GM12872 (cell line): ENCODE data around the gene C11orf58.

Experiments
- TF ChIP-seq, protein P1 (sequence below): IDR thresholded peaks from 3 replicates; pipeline ENCODE4 v1.5.1; 2011; ENCODE audit warnings: low read depth, mild to moderate bottlenecking, low read length, moderate library complexity; ENCODE audit not compliant: insufficient read depth

Gene C11orf58

DNA sequence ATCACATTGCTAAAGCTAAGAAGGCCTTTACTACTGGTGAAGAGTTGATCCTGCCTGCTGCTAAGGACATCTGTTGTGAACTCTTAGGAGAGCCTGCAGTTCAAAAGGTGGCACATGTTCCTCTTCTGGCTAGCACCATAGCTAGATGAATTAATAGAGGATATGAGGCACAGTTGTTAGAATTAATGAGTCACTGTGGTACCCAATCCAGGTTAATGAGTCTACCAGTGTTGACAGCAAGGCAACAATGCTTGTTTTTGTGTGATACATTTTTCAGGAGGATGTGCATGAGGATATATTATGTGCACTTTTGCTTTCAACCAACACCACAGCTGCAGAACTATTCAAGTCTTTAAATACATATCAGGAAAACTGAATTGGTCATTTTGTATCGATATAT is 12.0 kb downstream of the C11orf58 start:
- TF ChIP-seq, protein P1, sequence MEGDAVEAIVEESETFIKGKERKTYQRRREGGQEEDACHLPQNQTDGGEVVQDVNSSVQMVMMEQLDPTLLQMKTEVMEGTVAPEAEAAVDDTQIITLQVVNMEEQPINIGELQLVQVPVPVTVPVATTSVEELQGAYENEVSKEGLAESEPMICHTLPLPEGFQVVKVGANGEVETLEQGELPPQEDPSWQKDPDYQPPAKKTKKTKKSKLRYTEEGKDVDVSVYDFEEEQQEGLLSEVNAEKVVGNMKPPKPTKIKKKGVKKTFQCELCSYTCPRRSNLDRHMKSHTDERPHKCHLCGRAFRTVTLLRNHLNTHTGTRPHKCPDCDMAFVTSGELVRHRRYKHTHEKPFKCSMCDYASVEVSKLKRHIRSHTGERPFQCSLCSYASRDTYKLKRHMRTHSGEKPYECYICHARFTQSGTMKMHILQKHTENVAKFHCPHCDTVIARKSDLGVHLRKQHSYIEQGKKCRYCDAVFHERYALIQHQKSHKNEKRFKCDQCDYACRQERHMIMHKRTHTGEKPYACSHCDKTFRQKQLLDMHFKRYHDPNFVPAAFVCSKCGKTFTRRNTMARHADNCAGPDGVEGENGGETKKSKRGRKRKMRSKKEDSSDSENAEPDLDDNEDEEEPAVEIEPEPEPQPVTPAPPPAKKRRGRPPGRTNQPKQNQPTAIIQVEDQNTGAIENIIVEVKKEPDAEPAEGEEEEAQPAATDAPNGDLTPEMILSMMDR: no peak

GRCh38 chr11:16758382-16759024 is 20.1 kb downstream of the C11orf58 start:
- TF ChIP-seq, protein P1: no peak

- TF ChIP-seq, protein P1: no peak
Observed at GRCh38 chr11:16759857-16760508, 21.5 kb downstream of the C11orf58 start.

DNA sequence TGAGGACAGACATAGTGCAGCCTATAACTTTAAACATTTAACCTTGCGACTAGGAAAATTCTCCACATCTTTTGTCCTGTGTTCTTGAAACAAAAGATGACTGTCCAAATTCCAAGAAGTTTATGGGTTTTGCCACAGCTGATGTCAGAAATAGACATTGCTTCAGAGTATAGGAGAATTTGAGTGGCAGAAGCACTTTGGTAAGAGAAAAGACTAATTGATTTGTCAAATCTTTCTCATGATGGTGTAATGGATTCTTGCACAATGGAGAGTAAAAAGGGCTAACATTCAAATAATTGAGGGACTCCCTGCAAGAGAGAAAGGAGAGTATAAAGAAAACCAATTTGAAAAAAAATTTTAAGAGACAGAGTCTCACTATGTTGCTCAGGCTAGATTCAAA is 25.3 kb downstream of the C11orf58 start:
- TF ChIP-seq, protein P1: no peak

- TF ChIP-seq, protein P1: no peak
Observed at GRCh38 chr11:16764888-16765287, 26.4 kb downstream of the C11orf58 start.

GRCh38 chr11:16767137-16767536 is 28.7 kb downstream of the C11orf58 start:
- TF ChIP-seq, protein P1: no peak

DNA sequence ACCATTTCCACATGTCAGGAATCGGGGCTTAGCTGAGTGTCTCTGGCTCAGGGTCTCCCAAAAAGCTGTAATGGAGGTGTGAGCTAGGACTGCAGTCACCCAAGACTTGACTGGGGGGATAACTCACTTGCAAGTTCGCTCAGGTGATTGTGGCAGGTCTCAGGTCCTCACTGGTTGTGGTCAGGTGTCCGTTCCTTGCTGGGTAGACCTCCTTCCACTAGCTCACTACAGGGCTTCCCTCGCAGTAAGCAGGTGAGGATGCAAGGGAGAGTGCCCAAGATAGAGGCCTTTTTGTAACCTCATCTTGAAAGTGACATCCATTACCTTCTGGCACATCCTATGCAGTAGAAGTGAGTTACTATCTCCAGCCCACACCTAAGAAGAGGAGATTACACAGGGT is 29.5 kb downstream of the C11orf58 start:
- TF ChIP-seq, protein P1: no peak
